ENCODE measurements around the gene SYNJ2.
A peak's percentile ranks its signal among the peaks of the same experiment; 100 is the strongest.
"Not testable (repeated sequence)": the region's sequence is repeated elsewhere in the genome, so short reads cannot be mapped to it uniquely, and the experiment has no call there.

Gene SYNJ2

GRCh38 chr6:157946053-157946617 lies 35.5 kb upstream of the SYNJ2 start:
- Histone ChIP-seq H3K4me3 (ENCODE audit: low read depth in 1 of 2, low read length in 2 of 2) (no peak overlapping the region), H4K20me1 (ENCODE audit: insufficient read depth, low read length) (0 out of 2 replicates have a peak, but pooled peaks cover 3% of the 10 kb centered on the region), H3K4me1 (ENCODE audit: insufficient read depth, low read length) (peaks cover 13% of the 10 kb centered on the region), H3K4me2 (ENCODE audit: insufficient read depth, low read length) (no peak overlapping the region), H3K79me2 (ENCODE audit: insufficient read depth, low read length) (no peaks in the 10 kb centered on the region), H3K9ac (ENCODE audit: low read depth, low read length) (no peak overlapping the region), H3K9me3 (ENCODE audit: insufficient read depth, low read length, severe bottlenecking) (no peaks in the 10 kb centered on the region), H3K27ac (ENCODE audit: low read length) (no peak overlapping the region), H3K27me3 (ENCODE audit: insufficient read depth, low read length, poor library complexity) (no peaks in the 10 kb centered on the region), H2AFZ (ENCODE audit: low read depth, low read length) (no peak overlapping the region), H3K36me3 (ENCODE audit: insufficient read depth, low read length) (no peaks in the 10 kb centered on the region)
- no peak for DNase-seq
- TF ChIP-seq EZH2 (IDR thresholded peaks at IDR 0.05; ENCODE audit: borderline replicate concordance, low read depth, low read length, severe bottlenecking), result no peak
- no peak for TF ChIP-seq CTCF (IDR thresholded peaks at IDR 0.05; ENCODE audit: borderline replicate concordance, extremely low read depth, low read length, poor library complexity, severe bottlenecking)
- no peak for ATAC-seq (ENCODE audit: insufficient read depth, low read depth)

GRCh38 chr6:157946865-157947532 lies 34.7 kb upstream of the SYNJ2 start:
- TF ChIP-seq EZH2 (IDR thresholded peaks at IDR 0.05; ENCODE audit: borderline replicate concordance, low read depth, low read length, severe bottlenecking) (no peak), CTCF (IDR thresholded peaks at IDR 0.05; ENCODE audit: borderline replicate concordance, extremely low read depth, low read length, poor library complexity, severe bottlenecking) (peak; percentile 76)
- no peak for DNase-seq
- Histone ChIP-seq H4K20me1 (ENCODE audit: insufficient read depth, low read length) (no peaks in the 10 kb centered on the region), H3K9ac (ENCODE audit: low read depth, low read length) (no peak overlapping the region), H3K36me3 (ENCODE audit: insufficient read depth, low read length) (no peaks in the 10 kb centered on the region), H3K9me3 (ENCODE audit: insufficient read depth, low read length, severe bottlenecking) (no peaks in the 10 kb centered on the region), H3K79me2 (ENCODE audit: insufficient read depth, low read length) (no peaks in the 10 kb centered on the region), H3K4me2 (ENCODE audit: insufficient read depth, low read length) (no peak overlapping the region), H3K4me1 (ENCODE audit: insufficient read depth, low read length) (peaks cover 4% of the 10 kb centered on the region), H2AFZ (ENCODE audit: low read depth, low read length) (no peak overlapping the region), H3K27me3 (ENCODE audit: insufficient read depth, low read length, poor library complexity) (no peaks in the 10 kb centered on the region), H3K4me3 (ENCODE audit: low read depth in 1 of 2, low read length in 2 of 2) (no peak overlapping the region), H3K27ac (ENCODE audit: low read length) (no peak overlapping the region)
- ATAC-seq (ENCODE audit: insufficient read depth, low read depth), result peak; percentile 79

GRCh38 chr6:157950899-157951298 lies 30.8 kb upstream of the SYNJ2 start:
- H2AFZ ChIP-seq (ENCODE audit: low read depth, low read length); H3K4me2 ChIP-seq (ENCODE audit: insufficient read depth, low read length); H4K20me1 ChIP-seq (ENCODE audit: insufficient read depth, low read length); ATAC-seq (ENCODE audit: insufficient read depth, low read depth); DNase-seq; H3K36me3 ChIP-seq (ENCODE audit: insufficient read depth, low read length); H3K79me2 ChIP-seq (ENCODE audit: insufficient read depth, low read length); H3K4me3 ChIP-seq (ENCODE audit: low read depth in 1 of 2, low read length in 2 of 2); H3K4me1 ChIP-seq (ENCODE audit: insufficient read depth, low read length); H3K27ac ChIP-seq (ENCODE audit: low read length); H3K9me3 ChIP-seq (ENCODE audit: insufficient read depth, low read length, severe bottlenecking); H3K27me3 ChIP-seq (ENCODE audit: insufficient read depth, low read length, poor library complexity); H3K9ac ChIP-seq (ENCODE audit: low read depth, low read length): not testable (repeated sequence)

GRCh38 chr6:157951828-157952227 lies 29.8 kb upstream of the SYNJ2 start:
- Histone ChIP-seq H3K4me1 (ENCODE audit: insufficient read depth, low read length) (no peaks in the 10 kb centered on the region), H3K9ac (ENCODE audit: low read depth, low read length) (no peak overlapping the region), H3K4me2 (ENCODE audit: insufficient read depth, low read length) (no peak overlapping the region), H3K4me3 (ENCODE audit: low read depth in 1 of 2, low read length in 2 of 2) (no peak overlapping the region), H4K20me1 (ENCODE audit: insufficient read depth, low read length) (no peaks in the 10 kb centered on the region), H3K27me3 (ENCODE audit: insufficient read depth, low read length, poor library complexity) (no peaks in the 10 kb centered on the region), H3K79me2 (ENCODE audit: insufficient read depth, low read length) (no peaks in the 10 kb centered on the region), H3K9me3 (ENCODE audit: insufficient read depth, low read length, severe bottlenecking) (no peaks in the 10 kb centered on the region), H3K27ac (ENCODE audit: low read length) (no peak overlapping the region), H3K36me3 (ENCODE audit: insufficient read depth, low read length) (no peaks in the 10 kb centered on the region), H2AFZ (ENCODE audit: low read depth, low read length) (no peak overlapping the region)
- DNase-seq (no peak), ATAC-seq (ENCODE audit: insufficient read depth, low read depth) (no peak)
- no peak for TF ChIP-seq EZH2 (IDR thresholded peaks at IDR 0.05; ENCODE audit: borderline replicate concordance, low read depth, low read length, severe bottlenecking)
